GM12874 (cell line): ENCODE results near the gene CPB2.

Source experiments
- TF ChIP-seq, protein P1 (sequence below): IDR thresholded peaks from 2 replicates; pipeline ENCODE4 v1.5.1; 2011; ENCODE audit warnings: low read depth, mild to moderate bottlenecking, control low read depth, low read length, moderate library complexity; ENCODE audit not compliant: insufficient read depth

Gene CPB2

DNA sequence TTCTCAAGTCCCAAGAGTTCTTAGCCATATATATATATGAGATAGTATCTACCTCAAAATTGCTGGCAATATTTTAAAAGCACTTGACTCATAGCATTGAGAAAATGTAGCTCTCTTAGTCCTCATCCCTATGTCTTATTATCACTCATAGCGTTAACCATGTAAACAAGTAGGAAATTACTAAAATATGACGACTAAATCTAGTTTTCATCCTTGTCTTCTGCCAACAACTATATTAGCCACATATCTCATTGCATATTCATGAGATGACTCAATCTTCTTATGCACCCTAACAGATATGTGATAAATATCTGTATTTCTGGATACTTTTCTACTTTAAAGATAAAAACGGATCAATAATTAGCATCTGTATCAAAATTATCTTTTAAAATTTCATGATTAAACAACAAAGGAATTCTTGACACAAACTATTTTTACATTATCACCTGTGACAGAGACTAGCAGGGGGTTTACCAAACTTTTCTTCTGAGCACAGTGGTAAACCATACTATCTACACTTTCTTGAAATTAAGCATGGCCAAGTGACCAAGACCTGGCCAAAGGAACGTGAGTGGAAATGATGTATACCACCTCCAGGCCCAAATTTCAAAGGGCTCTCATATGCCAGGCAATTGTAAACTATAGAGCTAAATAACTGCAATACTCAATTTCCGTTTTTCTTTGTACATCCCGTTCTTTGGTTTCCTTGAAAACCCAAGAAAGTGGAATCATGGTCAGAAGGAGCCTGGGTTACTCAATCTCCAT is 98.0 kb downstream of the CPB2 start:
- TF ChIP-seq, protein P1, sequence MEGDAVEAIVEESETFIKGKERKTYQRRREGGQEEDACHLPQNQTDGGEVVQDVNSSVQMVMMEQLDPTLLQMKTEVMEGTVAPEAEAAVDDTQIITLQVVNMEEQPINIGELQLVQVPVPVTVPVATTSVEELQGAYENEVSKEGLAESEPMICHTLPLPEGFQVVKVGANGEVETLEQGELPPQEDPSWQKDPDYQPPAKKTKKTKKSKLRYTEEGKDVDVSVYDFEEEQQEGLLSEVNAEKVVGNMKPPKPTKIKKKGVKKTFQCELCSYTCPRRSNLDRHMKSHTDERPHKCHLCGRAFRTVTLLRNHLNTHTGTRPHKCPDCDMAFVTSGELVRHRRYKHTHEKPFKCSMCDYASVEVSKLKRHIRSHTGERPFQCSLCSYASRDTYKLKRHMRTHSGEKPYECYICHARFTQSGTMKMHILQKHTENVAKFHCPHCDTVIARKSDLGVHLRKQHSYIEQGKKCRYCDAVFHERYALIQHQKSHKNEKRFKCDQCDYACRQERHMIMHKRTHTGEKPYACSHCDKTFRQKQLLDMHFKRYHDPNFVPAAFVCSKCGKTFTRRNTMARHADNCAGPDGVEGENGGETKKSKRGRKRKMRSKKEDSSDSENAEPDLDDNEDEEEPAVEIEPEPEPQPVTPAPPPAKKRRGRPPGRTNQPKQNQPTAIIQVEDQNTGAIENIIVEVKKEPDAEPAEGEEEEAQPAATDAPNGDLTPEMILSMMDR, result no peak

DNA sequence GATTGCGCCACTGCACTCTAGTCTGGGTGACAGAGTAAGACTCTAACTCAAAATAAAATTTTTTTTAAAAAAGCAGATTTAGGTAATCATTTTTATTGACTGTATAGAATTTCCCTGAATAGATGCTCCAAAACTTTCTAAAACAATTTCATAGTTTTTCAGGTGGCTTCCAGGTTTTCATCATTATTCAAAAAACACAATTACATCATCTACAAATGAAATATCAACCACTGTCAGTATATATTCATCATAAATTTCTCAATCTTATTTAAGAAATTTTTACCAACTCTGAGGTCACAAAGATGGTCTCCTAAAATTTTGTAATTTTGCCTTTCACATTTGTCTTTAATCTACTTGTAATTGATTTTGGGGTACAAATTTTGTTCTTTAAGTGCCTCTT is 100.3 kb downstream of the CPB2 start:
- TF ChIP-seq, protein P1, result no peak
